HG02943 (cell line): Measurements from ENCODE around the gene TRIM47.
A peak's percentile ranks its signal among the peaks of the same experiment; 100 is the strongest.
"Not testable (repeated sequence)": the region's sequence is repeated elsewhere in the genome, so short reads cannot be mapped to it uniquely, and the experiment has no call there.

Experiments used
- ATAC-seq: cut with Tn5 transposase; IDR thresholded peaks from one replicate; pipeline ENCODE4 v1.9.1; 2021; ENCODE audit warnings: mild to moderate bottlenecking, low read depth, moderate library complexity; ENCODE audit not compliant: unreplicated experiment

TRIM47 gene

DNA sequence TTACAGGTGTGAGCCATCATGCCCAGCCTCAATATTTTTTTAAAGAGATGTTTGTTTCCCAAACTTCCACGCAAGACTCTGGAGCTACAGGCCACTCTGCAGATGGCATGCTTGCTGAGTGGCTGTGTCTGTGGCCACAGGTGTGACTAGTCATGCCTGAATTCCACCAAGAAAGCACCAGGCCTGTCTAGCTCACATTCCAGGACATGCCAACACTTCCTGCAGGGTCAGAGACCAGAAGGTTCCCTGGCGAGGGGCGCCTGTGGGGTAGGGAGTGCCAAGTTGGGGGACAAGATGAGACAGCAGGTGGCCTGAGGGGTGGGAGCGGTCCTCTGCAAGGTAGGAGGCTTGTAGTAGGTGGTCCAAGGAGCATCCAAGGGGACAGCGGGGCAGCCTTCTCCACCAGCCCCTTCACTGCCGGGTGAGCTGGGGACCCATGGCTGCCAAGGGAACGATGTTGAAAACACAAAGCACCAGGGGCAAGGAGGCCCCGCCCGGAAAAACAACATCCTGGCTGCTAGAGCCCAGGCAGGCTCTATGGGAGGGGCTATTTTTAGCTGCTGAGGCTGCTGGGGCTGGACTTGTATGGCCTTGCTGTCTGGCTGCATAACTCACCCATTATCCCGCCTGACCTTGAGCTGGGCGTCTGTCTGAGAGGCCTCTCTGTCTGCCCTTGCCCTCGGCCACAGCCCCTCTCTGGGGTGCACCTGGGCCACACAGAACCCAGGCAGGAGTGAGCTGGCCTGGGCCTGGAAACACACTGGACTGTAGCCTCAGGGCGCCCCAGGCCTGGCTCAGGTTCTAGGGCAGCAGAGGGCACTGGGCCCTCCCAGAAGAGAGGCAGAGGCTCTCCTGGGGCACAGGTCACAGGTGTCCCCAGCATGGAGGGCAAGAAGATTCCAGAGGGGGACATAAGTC is 5.7 kb downstream of the TRIM47 start:
- no peak for ATAC-seq

DNA sequence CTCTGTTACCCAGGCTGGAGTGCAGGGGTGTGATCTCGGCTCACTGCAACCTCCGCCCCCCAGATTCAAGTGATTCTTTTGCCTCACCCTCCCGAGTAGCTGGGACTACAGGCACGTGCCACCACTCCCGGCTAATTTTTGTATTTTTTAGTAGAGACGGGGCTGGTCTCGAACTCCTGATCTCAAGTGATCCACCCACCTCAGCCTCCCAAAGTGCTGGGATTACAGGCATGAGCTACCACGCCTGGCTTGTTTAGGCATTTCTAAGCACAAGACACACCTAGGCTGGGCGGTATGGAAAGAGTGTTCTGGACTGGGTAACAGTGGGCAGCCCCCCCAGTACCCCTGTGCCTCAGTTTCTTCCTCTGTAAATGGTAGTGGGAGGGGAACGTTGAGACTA is 8.2 kb downstream of the TRIM47 start:
- ATAC-seq, result not testable (repeated sequence)

DNA sequence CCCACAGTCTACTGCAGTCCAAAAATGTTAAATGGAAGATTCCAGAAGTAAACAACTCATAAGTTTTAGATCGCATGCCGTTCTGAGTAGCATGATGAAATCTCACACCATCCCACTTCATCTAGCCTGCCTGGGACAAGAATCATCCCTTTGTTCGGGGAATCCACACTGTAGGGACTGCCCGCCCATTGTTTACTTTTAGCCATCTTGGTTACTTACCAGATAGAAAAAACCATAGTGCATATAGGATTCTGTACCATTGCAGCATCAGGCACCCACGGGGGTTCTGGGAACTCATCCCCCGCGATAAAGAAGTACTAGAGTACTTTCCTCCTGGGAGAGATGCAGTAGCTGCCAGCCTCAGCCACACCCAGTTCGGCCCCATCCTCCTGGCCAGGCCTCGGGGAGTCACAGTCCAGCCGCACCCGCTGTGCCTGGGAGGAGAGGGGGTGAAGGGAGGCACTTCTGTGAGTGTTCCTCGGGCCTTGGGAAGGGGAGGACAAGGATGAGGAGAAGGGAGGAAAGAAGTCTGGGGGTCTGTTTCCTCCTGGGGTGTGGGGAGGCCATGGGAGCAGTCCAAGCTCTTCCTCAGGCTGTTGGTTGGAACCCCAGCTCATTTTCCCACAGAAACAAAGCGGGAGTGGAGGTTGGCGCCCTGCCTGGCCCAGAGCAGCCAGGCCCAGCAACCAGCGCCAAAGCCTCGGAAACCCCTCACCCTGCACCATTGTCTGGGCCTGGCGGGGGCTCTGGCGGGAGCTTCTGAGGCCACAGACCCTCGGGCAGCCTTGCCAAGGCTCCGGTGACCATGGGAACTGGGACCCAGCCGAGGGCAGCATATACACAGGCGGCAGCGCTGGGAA is 8.9 kb downstream of the TRIM47 start:
- no peak for ATAC-seq

DNA sequence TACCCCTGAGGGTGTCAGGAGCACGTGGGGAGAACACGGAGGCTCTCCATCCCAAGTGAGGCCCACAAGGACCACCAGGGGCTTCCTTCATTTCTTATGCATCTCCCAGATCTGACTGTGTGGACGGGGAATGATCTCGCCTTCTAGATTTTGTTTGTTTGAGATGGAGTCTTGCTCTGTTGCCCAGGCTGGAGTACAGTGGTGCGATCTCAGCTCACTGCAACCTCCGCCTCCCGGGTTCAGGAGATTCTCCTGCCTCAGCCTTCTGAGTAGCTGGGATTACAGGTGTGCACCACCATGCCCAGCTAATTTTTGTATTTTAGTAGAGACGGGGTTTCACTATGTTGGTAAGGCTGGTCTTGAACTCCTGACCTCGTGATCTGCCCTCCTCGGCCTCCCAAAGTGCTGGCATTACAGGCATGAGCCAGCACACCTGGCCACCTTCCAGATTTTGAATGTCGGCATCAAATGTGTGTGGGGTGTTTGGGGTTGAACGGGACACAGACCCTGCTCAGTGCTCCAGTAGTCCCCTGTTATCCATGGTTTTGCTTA is 9.6 kb downstream of the TRIM47 start:
- not testable (repeated sequence) for ATAC-seq

DNA sequence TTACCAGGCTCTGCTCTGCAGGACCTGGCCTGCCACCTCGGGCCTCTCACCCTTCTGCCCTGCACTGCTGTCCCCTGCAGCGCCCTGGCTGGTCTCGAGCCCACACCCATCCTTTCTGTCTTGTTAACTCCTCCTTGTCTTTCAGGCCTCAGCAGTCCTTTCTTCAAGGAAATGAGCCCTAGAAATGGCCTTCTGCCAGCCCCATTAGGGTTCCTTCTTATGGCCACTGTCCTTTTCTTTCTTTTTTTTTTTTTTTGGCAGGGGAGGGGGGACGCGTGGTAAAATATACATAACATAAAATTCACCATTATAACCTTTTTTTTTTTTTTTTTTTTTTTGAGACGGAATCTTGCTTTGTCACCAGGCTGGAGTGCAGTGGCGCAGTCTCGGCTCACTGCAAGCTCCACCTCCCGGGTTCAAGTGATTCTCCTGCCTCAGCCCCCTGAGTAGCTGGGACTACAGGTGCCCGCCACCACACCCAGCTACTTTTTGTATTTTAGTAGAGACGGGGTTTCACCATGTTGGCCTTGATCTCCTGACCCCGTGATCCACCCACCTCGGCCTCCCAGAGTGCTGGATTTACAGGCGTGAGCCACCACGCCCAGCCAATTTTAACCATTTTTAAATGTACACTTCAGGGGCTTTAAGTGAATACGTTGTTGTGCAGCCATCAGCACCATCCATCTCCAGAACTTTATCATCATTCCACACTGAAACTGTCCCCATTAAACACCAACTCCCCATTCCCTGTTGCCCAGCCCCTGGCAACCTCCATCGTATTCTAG is 12.8 kb downstream of the TRIM47 start:
- ATAC-seq, result not testable (repeated sequence)

GRCh38 chr17:75864887-75865286 is 13.5 kb downstream of the TRIM47 start:
- ATAC-seq, result peak; percentile 6

DNA sequence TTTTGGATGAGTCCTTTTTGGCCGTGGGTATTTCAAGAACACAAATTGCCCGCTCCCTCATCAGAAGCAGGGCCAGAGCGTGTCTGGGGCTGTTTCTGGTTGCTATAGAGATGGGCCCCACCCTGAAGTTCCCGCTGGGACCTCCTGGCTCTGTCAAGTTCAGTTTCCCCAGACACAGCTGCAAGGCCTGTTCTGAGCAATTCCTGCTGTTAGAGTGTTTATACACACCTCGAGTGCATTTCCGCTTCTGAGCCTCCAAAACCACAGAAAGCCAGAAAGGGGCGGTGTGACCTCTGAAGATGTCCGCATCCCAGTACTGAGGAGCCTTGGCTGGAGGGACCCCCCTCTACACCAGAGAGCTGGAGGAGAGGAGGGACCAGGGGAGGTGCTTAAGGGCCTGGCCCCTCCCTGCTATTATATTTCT is 13.9 kb downstream of the TRIM47 start:
- ATAC-seq, result peak; percentile 82

- ATAC-seq, result no peak
Measured at GRCh38 chr17:75861927-75862317, 16.5 kb downstream of the TRIM47 start.

DNA sequence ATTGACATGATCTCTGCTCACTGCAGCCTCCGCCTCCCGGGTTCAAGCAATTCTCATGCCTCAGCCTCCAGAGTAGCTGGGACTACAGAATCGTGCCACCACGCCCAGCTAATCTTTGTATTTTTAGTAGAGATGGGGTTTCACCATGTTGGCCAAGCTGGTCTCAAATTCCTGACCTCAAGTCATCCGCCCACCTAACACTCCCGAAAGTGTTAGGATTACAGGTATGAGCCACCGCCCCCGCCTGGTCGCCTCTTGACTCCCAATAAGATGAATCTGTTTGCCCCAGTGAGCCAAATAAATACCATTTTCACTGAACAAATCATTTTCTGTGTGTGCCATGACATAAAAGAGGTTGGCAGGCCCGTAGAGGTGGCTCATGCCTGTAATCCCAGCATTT is 19.0 kb downstream of the TRIM47 start:
- ATAC-seq, result not testable (repeated sequence)

GRCh38 chr17:75856062-75856756 is 22.2 kb downstream of the TRIM47 start:
- ATAC-seq, result no peak

- peak; percentile 82 for ATAC-seq
Measured at GRCh38 chr17:75855310-75856061, 22.9 kb downstream of the TRIM47 start, which contains the start of gene WBP2. WBP2 (minus strand) TSS chr17:75855335; CDS start chr17:75855297, 38 bp downstream.

DNA sequence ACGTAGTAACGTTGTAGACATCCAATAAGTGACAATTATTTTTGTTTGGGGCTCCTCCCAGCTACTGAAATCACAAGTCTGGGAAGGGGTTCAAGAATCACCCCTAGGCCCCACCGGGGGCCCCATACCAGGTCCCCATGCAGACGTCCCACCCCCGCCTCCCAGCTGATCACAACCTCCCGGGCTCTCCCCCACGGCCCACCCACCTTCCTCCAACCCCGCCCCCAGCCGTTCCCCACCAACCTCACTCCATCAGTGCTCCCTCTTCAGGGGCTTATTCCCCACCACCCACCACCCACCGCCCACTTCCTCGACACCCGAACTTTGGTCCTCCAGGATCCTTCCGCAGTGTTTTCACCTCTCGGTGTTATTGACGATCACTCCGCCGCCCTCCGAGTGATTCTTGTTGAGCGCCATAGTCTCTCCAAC is 23.5 kb downstream of the TRIM47 start:
- ATAC-seq, result no peak

GRCh38 chr17:75854101-75854748 is 24.2 kb downstream of the TRIM47 start:
- no peak for ATAC-seq

- ATAC-seq, result no peak
Measured at GRCh38 chr17:75853433-75853832, 24.9 kb downstream of the TRIM47 start.

GRCh38 chr17:75851693-75851991 is 26.7 kb downstream of the TRIM47 start:
- not testable (repeated sequence) for ATAC-seq

DNA sequence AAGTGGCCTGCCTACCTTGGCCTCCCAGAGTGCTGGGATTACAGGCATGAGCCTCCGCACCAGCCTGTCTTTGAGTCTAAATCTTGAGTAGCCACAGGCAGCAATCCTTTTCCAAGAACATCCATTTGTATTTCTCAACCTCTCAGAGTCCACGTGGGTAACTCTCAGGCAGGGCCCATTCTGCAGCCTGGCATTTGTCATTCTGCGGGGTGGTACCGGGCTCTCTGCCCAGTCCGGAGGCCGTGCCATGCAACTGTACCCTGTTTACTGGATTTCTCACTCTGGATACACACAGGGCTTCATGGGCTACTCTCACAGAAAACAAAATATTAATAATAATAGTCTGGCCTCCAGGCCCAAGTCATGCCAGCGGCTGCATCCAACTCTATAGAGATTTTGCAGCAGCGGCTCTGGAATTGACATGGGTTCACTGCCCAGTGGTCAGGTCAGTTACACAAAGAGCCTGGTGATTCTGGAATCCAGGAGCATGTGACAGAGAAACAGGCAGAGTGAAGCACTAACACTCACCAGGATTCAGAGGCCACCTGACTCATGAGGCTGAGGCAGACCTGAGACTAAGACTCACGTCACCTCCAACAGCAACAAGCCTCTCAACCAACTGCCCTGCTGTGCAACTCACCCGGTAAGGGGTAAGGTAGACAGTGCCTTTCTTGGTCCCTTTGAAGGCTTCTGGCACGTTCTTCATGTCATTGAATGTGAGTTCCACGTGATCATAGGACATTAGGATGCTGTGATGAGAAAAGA is 27.3 kb downstream of the TRIM47 start:
- no peak for ATAC-seq

DNA sequence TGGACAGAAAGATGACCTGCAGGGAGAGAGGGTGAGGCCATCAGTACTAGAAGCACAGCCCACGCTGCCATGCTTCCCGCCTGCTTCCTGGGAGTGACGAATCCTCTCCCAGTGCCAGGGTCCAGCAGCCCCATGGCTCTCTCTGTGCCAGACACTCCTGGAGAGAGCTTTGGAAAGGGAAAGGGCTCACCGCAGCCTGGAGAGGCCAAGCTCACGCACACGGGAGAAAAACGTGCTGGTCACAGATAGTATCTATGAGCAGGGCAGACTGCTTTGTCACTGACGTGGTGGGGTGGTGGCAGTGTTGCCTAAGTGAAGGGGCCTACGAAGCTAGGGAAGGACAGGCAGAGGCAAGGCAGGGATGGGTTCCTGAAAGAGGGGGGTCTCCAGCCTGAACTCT is 28.7 kb downstream of the TRIM47 start:
- ATAC-seq, result no peak

- no peak for ATAC-seq
Measured at GRCh38 chr17:75849279-75849646, 29.1 kb downstream of the TRIM47 start.
